IMR-90 (cell line): ENCODE measurements around the gene ACAD11. TPM values are rescaled to one million over a fixed set of nuclear protein-coding genes. Genes with fewer than 3 reads are reported as not detected.
"Not testable (repeated sequence)": the region's sequence is repeated elsewhere in the genome, so short reads cannot be mapped to it uniquely, and the experiment has no call there.

Source experiments
- ATAC-seq: fragments of 200-7000 bp; cut with Tn5 transposase; 2 replicates; pipeline ENCODE4 v1.9.1; 2020; ENCODE audit warnings: low read depth, mild to moderate bottlenecking, moderate library complexity
- BruUV-seq: library from RNA; stranded (reverse); fragments of 400-500 nt; replicated peaks from 2 replicates; lab custom pipeline; 2021; lab: Mats Ljungman, UMichigan
- CTCF ChIA-PET: fragments of 300-600 bp; formaldehyde crosslinking; extraction: SDS; loops from one replicate; lab custom pipeline; 2021; ENCODE audit warnings: antibody characterized with exemption; lab: Yijun Ruan, JAX
- POLR2A ChIA-PET: fragments of 300-600 bp; sonication (Branson Sonifier 250); formaldehyde crosslinking; loops from one replicate; lab custom pipeline; 2022; ENCODE audit warnings: antibody characterized with exemption; ENCODE audit not compliant: unreplicated experiment; lab: Charles Lee
- DNase-seq: peaks from one replicate; pipeline ENCODE4 v3.0.0; 2013
- H2AFZ ChIP-seq: replicated peaks from 2 replicates; pipeline ENCODE3; 2013; ENCODE audit warnings: low read length, mild to moderate bottlenecking; ENCODE audit not compliant: poor library complexity
- H2AK5ac ChIP-seq: 2 replicates; pipeline ENCODE4 v1.6.1; 2013; ENCODE audit warnings: low read depth, low read length, inconsistent platforms
- H2AK9ac ChIP-seq: replicated peaks from 2 replicates; pipeline ENCODE3; 2013; ENCODE audit warnings: mild to moderate bottlenecking, low read depth, low read length, moderate library complexity; ENCODE audit not compliant: poor library complexity
- H2BK120ac ChIP-seq: 2 replicates; pipeline ENCODE4 v1.6.1; 2013; ENCODE audit warnings: low read depth, low read length, inconsistent platforms
- H2BK15ac ChIP-seq: 3 replicates; pipeline ENCODE4 v1.6.1; 2013; ENCODE audit warnings: low read depth, low read length, inconsistent platforms
- H2BK20ac ChIP-seq: 2 replicates; pipeline ENCODE4 v1.6.1; 2013; ENCODE audit warnings: low read depth, mild to moderate bottlenecking, inconsistent platforms, low read length, moderate library complexity
- H2BK5ac ChIP-seq: 2 replicates; pipeline ENCODE4 v1.6.1; 2013; ENCODE audit warnings: mild to moderate bottlenecking, low read depth, low read length, inconsistent platforms; ENCODE audit not compliant: poor library complexity, severe bottlenecking
- H3K14ac ChIP-seq: replicated peaks from 2 replicates; pipeline ENCODE4 v1.6.1; 2013; ENCODE audit warnings: low read depth, low read length, inconsistent platforms
- H3K18ac ChIP-seq: 2 replicates; pipeline ENCODE4 v1.6.1; 2013; ENCODE audit warnings: low read depth, low read length, control low read depth
- H3K23ac ChIP-seq: 2 replicates; pipeline ENCODE4 v1.6.1; 2013; ENCODE audit warnings: low read depth, low read length, inconsistent platforms
- H3K27ac ChIP-seq: 2 replicates; pipeline ENCODE4 v1.5.1; 2013; ENCODE audit warnings: mild to moderate bottlenecking, control low read depth, low read length; ENCODE audit not compliant: insufficient read depth
- H3K27me3 ChIP-seq: 2 replicates; pipeline ENCODE4 v1.6.1; 2013; ENCODE audit warnings: low read length; ENCODE audit not compliant: control insufficient read depth, insufficient read depth
- H3K36me3 ChIP-seq: 2 replicates; pipeline ENCODE4 v1.6.1; 2013; ENCODE audit warnings: low read length, mixed read lengths; ENCODE audit not compliant: control insufficient read depth, insufficient read depth
- H3K4ac ChIP-seq: 2 replicates; pipeline ENCODE4 v1.6.1; 2013; ENCODE audit warnings: low read depth, low read length, inconsistent platforms
- H3K4me1 ChIP-seq: 2 replicates; pipeline ENCODE4 v1.6.1; 2013; ENCODE audit warnings: low read length, mixed read lengths; ENCODE audit not compliant: control insufficient read depth, insufficient read depth
- H3K4me2 ChIP-seq: 2 replicates; pipeline ENCODE4 v1.6.1; 2013; ENCODE audit warnings: low read depth, mild to moderate bottlenecking, control low read depth, low read length, moderate library complexity
- H3K4me3 ChIP-seq: 2 replicates; pipeline ENCODE4 v1.5.1; 2013; ENCODE audit warnings: low read depth, mild to moderate bottlenecking, control low read depth, low read length, moderate library complexity; ENCODE audit not compliant: insufficient read depth
- H3K56ac ChIP-seq: 2 replicates; pipeline ENCODE4 v1.6.1; 2013; ENCODE audit warnings: low read length, inconsistent platforms; ENCODE audit not compliant: insufficient read depth; ENCODE audit errors: extremely low read depth
- H3K79me1 ChIP-seq, 2 experiments: 2 replicates each; pipeline ENCODE4 v1.6.1; 2013; ENCODE audit warnings: low read length in 2 of 2, inconsistent platforms in 1 of 2, low read depth in 1 of 2
- H3K9ac ChIP-seq: 2 replicates; pipeline ENCODE4 v1.6.1; 2013; ENCODE audit warnings: low read depth, low read length, control low read depth
- H3K9me1 ChIP-seq: 2 replicates; pipeline ENCODE4 v1.6.1; 2013; ENCODE audit warnings: low read length, inconsistent platforms; ENCODE audit not compliant: insufficient read depth
- H3K9me3 ChIP-seq: 2 replicates; pipeline ENCODE4 v1.6.1; 2013; ENCODE audit warnings: low read length; ENCODE audit not compliant: control insufficient read depth, insufficient read depth
- H4K20me1 ChIP-seq: 2 replicates; pipeline ENCODE4 v1.6.1; 2013; ENCODE audit warnings: low read length, inconsistent platforms; ENCODE audit not compliant: insufficient read depth
- H4K5ac ChIP-seq: 2 replicates; pipeline ENCODE4 v1.6.1; 2013; ENCODE audit warnings: mild to moderate bottlenecking, low read depth, low read length, control low read depth
- H4K8ac ChIP-seq, 2 experiments: 2 replicates each; pipeline ENCODE4 v1.6.1; 2013; ENCODE audit warnings: low read depth in 2 of 2, low read length in 2 of 2, control low read depth in 1 of 2, inconsistent platforms in 1 of 2
- H4K91ac ChIP-seq: 2 replicates; pipeline ENCODE4 v1.6.1; 2013; ENCODE audit warnings: low read depth, low read length, inconsistent platforms; ENCODE audit not compliant: insufficient read depth
- CEBPB ChIP-seq: IDR thresholded peaks from 2 replicates; pipeline ENCODE4 v1.6.1; 2012; ENCODE audit warnings: low read depth, low read length, improper control_type of control experiment
- MAFK ChIP-seq: IDR thresholded peaks from 2 replicates; pipeline ENCODE4 v1.6.1; 2012; ENCODE audit warnings: low read depth, low read length, improper control_type of control experiment
- MXI1 ChIP-seq: IDR thresholded peaks from 2 replicates; pipeline ENCODE4 v1.6.1; 2012; ENCODE audit warnings: low read depth, mild to moderate bottlenecking, low read length, moderate library complexity, borderline replicate concordance
- POLR2A ChIP-seq: IDR thresholded peaks from 2 replicates; pipeline ENCODE4 v1.6.1; 2012; ENCODE audit warnings: mild to moderate bottlenecking, low read depth, low read length
- RFX5 ChIP-seq: IDR thresholded peaks from 2 replicates; pipeline ENCODE4 v1.8.0; 2012; ENCODE audit warnings: low read depth, mild to moderate bottlenecking, low read length, moderate library complexity
- WGBS, 2 experiments: methylation state at CpG; one replicate each; pipeline versions ENCODE4 v1.1.5 to v1.1.7; 2013; ENCODE audit warnings: missing lambda C conversion rate in 2 of 2; ENCODE audit not compliant: insufficient read length in 1 of 2; ENCODE audit errors: extremely low coverage in 2 of 2; 5-methylcytosine and 5-hydroxymethylcytosine counted together
- dilution Hi-C: fragments of 300-500 bp; cut with HindIII; formaldehyde crosslinking; loops from one replicate; pipeline ENCODE4 v1.14.3; 2018; ENCODE audit warnings: low sequenced_read_pairs; ENCODE audit not compliant: unreplicated experiment
- in situ Hi-C: fragments of 300-500 bp; cut with MboI; formaldehyde crosslinking; loops from 3 replicates; pipeline ENCODE4 v1.14.3; 2019; ENCODE audit warnings: low sequenced_read_pairs, inconsistent platforms, mixed read lengths
- intact Hi-C: fragments of 100-400 bp; cut with micrococcal nuclease; formaldehyde crosslinking; loops from 2 replicates; pipeline ENCODE4 v1.10.0; 2022
- polyA plus RNA-seq, 3 experiments: library from polyadenylated mRNA; depleted of rRNA; stranded (reverse); fragments of >200 nt; gene quantifications; 2 replicates each; pipeline ENCODE4 v1.2.3, GENCODE V29; 2012; ENCODE audit warnings: low replicate concordance in 1 of 3
- total RNA-seq: library from RNA; depleted of rRNA; stranded (reverse); fragments of >200 nt; gene quantifications from 2 replicates; pipeline ENCODE4 v1.2.3, GENCODE V29; 2012

The ACAD11 gene
- total and polyA plus RNA-seq, 2 of the 4 experiments (the other 2 are of a cell fraction), result 16.0 to 18.8 TPM

DNA sequence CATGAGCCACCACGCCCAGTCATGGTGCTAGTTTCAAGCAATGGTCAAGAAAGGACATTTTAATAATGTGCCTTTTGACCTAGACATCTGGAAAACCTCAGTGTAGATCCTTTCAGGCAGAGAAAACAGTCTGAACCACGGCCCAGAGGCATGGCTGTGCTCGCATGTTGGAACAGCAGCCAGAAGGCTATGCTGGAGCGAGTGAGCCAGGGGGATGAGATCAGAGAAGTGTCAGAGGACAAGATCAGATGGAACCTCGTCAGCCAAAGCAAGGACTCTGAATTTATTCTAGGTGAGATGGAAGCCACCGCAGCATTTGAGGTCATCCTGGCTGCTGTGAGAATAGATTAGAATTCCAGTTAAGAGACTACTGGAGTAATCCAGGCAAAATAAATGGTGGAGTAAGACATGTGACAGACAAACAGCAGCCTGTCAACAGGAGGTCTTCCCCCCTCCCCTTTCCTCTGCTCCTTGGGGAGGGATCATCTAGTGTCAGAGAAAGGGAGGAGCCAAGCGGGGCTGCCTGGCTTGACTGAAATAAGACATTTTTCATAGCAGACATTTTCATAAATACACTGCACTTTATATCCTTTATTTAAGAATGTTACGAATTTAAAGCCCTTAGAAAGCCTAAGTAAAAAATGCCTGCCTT lies 103.0 kb downstream of the ACAD11 start:
- WGBS, 2 experiments, result 79% methylated on average over 5 of the region's 8 CpGs; no CpG with 5 or more reads in 1 of the 2 experiments
- in situ Hi-C loops, result no loop called here

DNA sequence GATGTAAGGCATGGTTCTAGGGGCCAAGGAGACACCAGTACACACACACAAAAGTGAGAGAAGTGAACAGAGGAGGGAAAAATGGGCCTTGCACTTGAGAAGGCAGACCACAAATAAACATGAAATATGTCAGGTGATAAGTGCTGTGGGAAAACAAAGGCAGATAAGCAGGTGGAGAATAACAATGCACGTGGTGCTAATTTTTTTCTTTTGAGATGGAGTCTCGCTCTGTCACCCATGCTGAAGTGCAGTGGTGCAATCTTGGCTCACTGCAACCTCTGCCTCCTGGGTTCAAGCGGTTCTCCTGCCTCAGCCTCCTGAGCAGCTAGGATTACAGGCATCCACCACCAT lies 103.6 kb downstream of the ACAD11 start:
- intact Hi-C loops, H3K36me3 ChIP-seq, H4K91ac ChIP-seq, H3K27me3 ChIP-seq, H3K9ac ChIP-seq, H3K9me3 ChIP-seq, H3K56ac ChIP-seq, POLR2A ChIA-PET, H2BK20ac ChIP-seq, H3K4me1 ChIP-seq, H4K8ac ChIP-seq, DNase-seq, ATAC-seq, H3K23ac ChIP-seq, dilution Hi-C loops, H3K27ac ChIP-seq, H4K5ac ChIP-seq, H2BK5ac ChIP-seq, H3K4me2 ChIP-seq, CTCF ChIA-PET, H3K79me1 ChIP-seq, H3K14ac ChIP-seq, H3K9me1 ChIP-seq, H4K20me1 ChIP-seq, H2AK5ac ChIP-seq, H2BK120ac ChIP-seq, BruUV-seq, H2AK9ac ChIP-seq, in situ Hi-C loops, H3K18ac ChIP-seq, H3K4me3 ChIP-seq, H2BK15ac ChIP-seq, H2AFZ ChIP-seq: not testable (repeated sequence)
- peak overlapping the region; percentile 27; the same call in 1 of the 2 replicates for H3K4ac ChIP-seq
- 94% methylated on average over 2 of the region's 3 CpGs; no CpG with 5 or more reads in 1 of the 2 experiments for WGBS, 2 experiments

More for the DNA sequence above, 103.0 kb downstream of the ACAD11 start:
- intact Hi-C loops (no loop called here), dilution Hi-C loops (no loop called here)
- H3K18ac ChIP-seq, result no peak overlapping the region
- H3K4ac ChIP-seq, result no peak overlapping the region
- no peaks in the 10 kb centered on the region for H4K20me1 ChIP-seq
- H3K9me1 ChIP-seq, result peaks cover 7% of the 10 kb centered on the region; the same call in 1 of the 2 replicates
- H3K56ac ChIP-seq, result no peak overlapping the region
- no peak overlapping the region for H2BK5ac ChIP-seq
- H4K91ac ChIP-seq, result no peak overlapping the region
- peaks cover 6% of the 10 kb centered on the region for H3K36me3 ChIP-seq
- CTCF ChIA-PET, result no interaction called here
- H2BK15ac ChIP-seq, result no peak overlapping the region
- H3K27ac ChIP-seq, result no peak overlapping the region
- H2AFZ ChIP-seq, result no peak overlapping the region
- TF ChIP-seq MAFK (no peak), POLR2A (no peak), CEBPB (no peak), RFX5 (no peak), MXI1 (no peak)
- H3K9me3 ChIP-seq, result no peaks in the 10 kb centered on the region
- no peak overlapping the region for H2BK120ac ChIP-seq
- H3K27me3 ChIP-seq, result no peaks in the 10 kb centered on the region
- no peak overlapping the region for H4K5ac ChIP-seq
- no peak overlapping the region for H4K8ac ChIP-seq
- H3K14ac ChIP-seq, result no peak overlapping the region
- BruUV-seq, result no TSS peak
- POLR2A ChIA-PET, result no interaction called here
- ATAC-seq (no peak), DNase-seq (no peak)
- no peak overlapping the region for H3K23ac ChIP-seq
- 0 out of 2 replicates have a peak, but pooled peaks cover 1% of the 10 kb centered on the region for H3K4me1 ChIP-seq
- H2AK9ac ChIP-seq, result no peak overlapping the region
- H3K79me1 ChIP-seq, result no peaks in the 10 kb centered on the region
- H3K4me3 ChIP-seq, result no peak overlapping the region
- no peak overlapping the region for H2BK20ac ChIP-seq
- no peak overlapping the region for H3K9ac ChIP-seq
- no peak overlapping the region for H3K4me2 ChIP-seq
- no peak overlapping the region for H2AK5ac ChIP-seq
